GM12878 (cell line): ENCODE data around the gene TNFRSF1B. TPM values are rescaled to one million over a fixed set of nuclear protein-coding genes. Genes with fewer than 3 reads are reported as not detected.

Experiments
- ATAC-seq: fragments of 200-7000 bp; cut with Tn5 transposase; 3 replicates; pipeline ENCODE4 v1.9.1; 2020; ENCODE audit warnings: mild to moderate bottlenecking, moderate library complexity
- BruUV-seq: library from RNA; stranded (reverse); fragments of 400-500 nt; replicated peaks from 2 replicates; lab custom pipeline; 2021; lab: Mats Ljungman, UMichigan
- CTCF ChIA-PET: fragments of 300-600 bp; sonication (Branson Sonifier 250); formaldehyde crosslinking; extraction: SDS; loops from one replicate; lab custom pipeline; 2021; ENCODE audit warnings: inconsistent platforms; lab: Yijun Ruan, JAX
- POLR2A ChIA-PET: fragments of 350-600 bp; formaldehyde crosslinking; extraction: SDS; loops from one replicate; lab custom pipeline; 2021; ENCODE audit warnings: inconsistent platforms; lab: Charles Lee
- RAD21 ChIA-PET: fragments of 300-600 bp; sonication (Branson Sonifier 250); formaldehyde crosslinking; loops from one replicate; lab custom pipeline; 2023; ENCODE audit warnings: antibody characterized with exemption; ENCODE audit not compliant: unreplicated experiment; lab: Charles Lee
- SMC1A ChIA-PET: fragments of 300-600 bp; sonication (Branson Sonifier 250); formaldehyde crosslinking; loops from one replicate; lab custom pipeline; 2023; ENCODE audit not compliant: unreplicated experiment, uncharacterized antibody; lab: Charles Lee
- DNase-seq: peaks from one replicate; pipeline ENCODE4 v3.0.0-alpha.2; 2011; ENCODE audit warnings: low read depth, low spot score
- FAIRE-seq: peaks from 3 replicates; lab custom pipeline; 2011; peaks lifted over from hg19 to GRCh38; lab: Jason Lieb, UNC
- H2AFZ ChIP-seq: 2 replicates; pipeline ENCODE4 v1.6.0; 2011; ENCODE audit warnings: low read depth, low read length, control low read depth; ENCODE audit not compliant: control insufficient read depth
- H3K27ac ChIP-seq: 2 replicates; pipeline ENCODE4 v1.5.1; 2011; ENCODE audit warnings: control low read depth; ENCODE audit not compliant: control insufficient read depth, insufficient read depth
- H3K27me3 ChIP-seq, 2 experiments: replicated peaks in 1 of 2; 2 replicates each; pipeline versions ENCODE4 v1.6.0 to v1.6.1; 2011; ENCODE audit warnings: low read length in 1 of 2; ENCODE audit not compliant: control insufficient read depth in 2 of 2, insufficient read depth in 2 of 2
- H3K36me3 ChIP-seq, 2 experiments: 2 replicates each; pipeline ENCODE4 v1.5.1; 2011; ENCODE audit warnings: low read length in 1 of 2; ENCODE audit not compliant: control insufficient read depth in 2 of 2, insufficient read depth in 2 of 2
- H3K4me1 ChIP-seq: 2 replicates; pipeline ENCODE4 v1.6.1; 2011; ENCODE audit warnings: mild to moderate bottlenecking, low read length, moderate library complexity, mixed read lengths; ENCODE audit not compliant: control insufficient read depth, insufficient read depth
- H3K4me2 ChIP-seq: 2 replicates; pipeline ENCODE4 v1.6.0; 2011; ENCODE audit warnings: control low read depth; ENCODE audit not compliant: control insufficient read depth, insufficient read depth
- H3K4me3 ChIP-seq: fragments of 200-600 bp; sonication (generic); 2 replicates; pipeline ENCODE4 v1.5.1; 2016
- H3K79me2 ChIP-seq: 2 replicates; pipeline ENCODE4 v1.6.0; 2011; ENCODE audit warnings: low read length; ENCODE audit not compliant: control insufficient read depth, insufficient read depth
- H3K9ac ChIP-seq: 2 replicates; pipeline ENCODE4 v1.8.0; 2011; ENCODE audit warnings: low read length, control low read depth, mixed read lengths; ENCODE audit not compliant: control insufficient read depth, insufficient read depth
- H3K9me3 ChIP-seq: replicated peaks from 3 replicates; pipeline ENCODE4 v1.5.1; 2011; ENCODE audit warnings: mild to moderate bottlenecking, low read length; ENCODE audit not compliant: control insufficient read depth, insufficient read depth
- H4K20me1 ChIP-seq: 2 replicates; pipeline ENCODE4 v1.6.0; 2011; ENCODE audit not compliant: control insufficient read depth, insufficient read depth
- ATF3 ChIP-seq: IDR thresholded peaks from 2 replicates; pipeline ENCODE4 v1.6.1; 2011; ENCODE audit warnings: low read depth, mild to moderate bottlenecking, low read length, moderate library complexity, borderline replicate concordance; ENCODE audit errors: extremely low read depth
- CBX3 ChIP-seq: fragments of 200-600 bp; sonication (generic); IDR thresholded peaks from 2 replicates; pipeline ENCODE4 v1.6.1; 2016; ENCODE audit warnings: low read depth, borderline replicate concordance
- CHD4 ChIP-seq: fragments of 200-600 bp; sonication (generic); IDR thresholded peaks from 2 replicates; pipeline ENCODE4 v1.6.1; 2016; ENCODE audit warnings: mild to moderate bottlenecking
- CTCF ChIP-seq, 3 experiments: IDR thresholded peaks in 2 of 3; conservative IDR thresholded peaks in 1 of 3; 2 replicates each; pipeline ENCODE4 v1.5.1; 2011; ENCODE audit warnings: low read depth in 3 of 3, low read length in 3 of 3, mild to moderate bottlenecking in 3 of 3, control low read depth in 2 of 3, moderate library complexity in 2 of 3, inconsistent platforms in 1 of 3, mixed read lengths in 1 of 3; ENCODE audit not compliant: control insufficient read depth in 2 of 3, insufficient read depth in 1 of 3; ENCODE audit errors: extremely low read depth in 1 of 3
- E2F8 ChIP-seq: fragments of 450-650 bp; IDR thresholded peaks from 2 replicates; pipeline ENCODE4 v1.6.1; 2018; ENCODE audit warnings: mild to moderate bottlenecking, low read depth, moderate library complexity; ENCODE audit not compliant: partially characterized antibody
- MLLT1 ChIP-seq: fragments of 450-650 bp; IDR thresholded peaks from 2 replicates; pipeline ENCODE4 v1.6.1; 2016; ENCODE audit warnings: mild to moderate bottlenecking
- PAX5 ChIP-seq: IDR thresholded peaks from 2 replicates; pipeline ENCODE4 v1.6.1; 2011; ENCODE audit warnings: low read depth, low read length, borderline replicate concordance
- SUZ12 ChIP-seq: fragments of 200-600 bp; sonication (generic); IDR thresholded peaks from one replicate; pipeline ENCODE4 v1.6.1; 2018; ENCODE audit warnings: antibody characterized with exemption, mild to moderate bottlenecking; ENCODE audit not compliant: unreplicated experiment
- ZBTB40 ChIP-seq: fragments of 450-650 bp; IDR thresholded peaks from 2 replicates; pipeline ENCODE4 v1.6.1; 2016; ENCODE audit warnings: mild to moderate bottlenecking, moderate library complexity, borderline replicate concordance
- WGBS: methylation state at CpG from one replicate; pipeline ENCODE4 v1.1.6; 2016; ENCODE audit warnings: low lambda C conversion rate; ENCODE audit not compliant: insufficient replicate concordance, insufficient coverage; ENCODE audit errors: missing lambda C conversion rate; 5-methylcytosine and 5-hydroxymethylcytosine counted together
- in situ Hi-C: fragments of 300-500 bp; cut with MboI; formaldehyde crosslinking; loops from 9 replicates; pipeline ENCODE4 v1.14.3; 2018; ENCODE audit warnings: mixed read lengths
- intact Hi-C: fragments of 100-400 bp; cut with micrococcal nuclease; formaldehyde crosslinking; loops from one replicate; pipeline ENCODE4 v1.14.2; 2022; ENCODE audit not compliant: unreplicated experiment
- polyA plus RNA-seq, 11 experiments: library from polyadenylated mRNA; depleted of rRNA in 4 of 11; unstranded in 6 of 11; stranded (reverse) in 5 of 11; fragments of >200 nt; fragmentation: Nextera tagmentation in 4 of 11; fragmentation: Illumina TruSeq in 1 of 11; extraction: Ambion mirVana in 4 of 11; extraction: Trizol in 1 of 11; gene quantifications; 1 replicate in 1 of 11; 2 replicates in 10 of 11; pipeline versions ENCODE4 v1.2.1 to v1.2.3, GENCODE V29; 2011 to 2016; ENCODE audit warnings: inconsistent platforms in 2 of 11, missing spikeins in 2 of 11, low read depth in 1 of 11
- total RNA-seq, 4 experiments: library from RNA; depleted of rRNA in 3 of 4; stranded (reverse); fragments of >200 nt in 3 of 4; fragmentation: Illumina TruSeq in 1 of 4; extraction: Trizol in 1 of 4; gene quantifications; 2 replicates each; pipeline versions ENCODE4 v1.2.1 to v1.2.3, GENCODE V29; 2013 to 2021

The TNFRSF1B gene
- total and polyA plus RNA-seq, 10 of the 15 experiments (the other 5 are each of a cell fraction or from before 2014, with no cell fraction given): 10.1 to 87.2 (median 37.3) TPM

GRCh38 chr1:12174924-12175810 is 8.4 kb downstream of the TNFRSF1B start:
- no peaks in the 10 kb centered on the region for H3K9me3 ChIP-seq
- H3K79me2 ChIP-seq: peaks cover 77% of the 10 kb centered on the region
- BruUV-seq: no TSS peak
- FAIRE-seq (no peak), DNase-seq (no peak), ATAC-seq (no peak)
- ChIA-PET RAD21 (interaction anchor here (1.2 to 2.4 kb wide), 3 partner anchors 23 to 50 kb away, joined by 3 to 8 read pairs (median 4); no protein-coding TSS in a partner anchor), CTCF (interaction anchor here (1.1 to 2.6 kb wide), 4 partner anchors 9 to 51 kb away, joined by 3 to 11 read pairs (median 3); no protein-coding TSS in a partner anchor), SMC1A (interaction anchor here (1.0 to 20.8 kb wide), 4 partner anchors 15 to 50 kb away, joined by 3 to 347 read pairs (median 5); no protein-coding TSS in a partner anchor), POLR2A (interaction anchor here (2.7 kb wide), 1 partner anchor 8 kb away, joined by 8 read pairs; no protein-coding TSS in a partner anchor)
- H3K36me3 ChIP-seq: peaks cover 5 to 10% of the 10 kb centered on the region in 2 experiments
- no peak overlapping the region for H3K9ac ChIP-seq
- no peaks in the 10 kb centered on the region for H3K27me3 ChIP-seq
- 89% methylated on average over 17 of the region's 17 CpGs for WGBS
- H2AFZ ChIP-seq: no peak overlapping the region
- H4K20me1 ChIP-seq: peaks cover 6% of the 10 kb centered on the region; the same call in 1 of the 2 replicates
- in situ Hi-C loops (loop anchor here (25.0 kb wide), 1 partner anchor 1562 kb away; no protein-coding TSS in a partner anchor), intact Hi-C loops (loop anchor here (5.0 kb wide), 1 partner anchor 38 kb away; no protein-coding TSS in a partner anchor)
- no peak overlapping the region for H3K27ac ChIP-seq
- H3K4me1 ChIP-seq: peaks cover 59% of the 10 kb centered on the region
- H3K4me2 ChIP-seq: no peak overlapping the region
- H3K4me3 ChIP-seq: no peak overlapping the region; the same call in 1 of the 2 replicates
- TF ChIP-seq ATF3: no peak
- TF ChIP-seq E2F8: no peak
- TF ChIP-seq PAX5: no peak
- TF ChIP-seq CHD4: no peak
- no peak for TF ChIP-seq CTCF (IDR thresholded peaks at IDR 0.05 in 2 of 3, conservative IDR thresholded peaks at IDR 0.05 in 1 of 3; ENCODE audit: control insufficient read depth in 2 of 3, extremely low read depth in 1 of 3, insufficient read depth in 1 of 3, low read depth in 3 of 3, low read length in 3 of 3)
- TF ChIP-seq CBX3: no peak
- TF ChIP-seq ZBTB40: no peak
- TF ChIP-seq MLLT1: no peak
- no peak for TF ChIP-seq SUZ12
